OCI-LY7 (cell line): Measurements from ENCODE around the gene SAMD8. TPM values are rescaled to one million over a fixed set of nuclear protein-coding genes. Genes with fewer than 3 reads are reported as not detected.
"Not testable (repeated sequence)": the region's sequence is repeated elsewhere in the genome, so short reads cannot be mapped to it uniquely, and the experiment has no call there.

Source experiments
- BruUV-seq: library from RNA; stranded (reverse); fragments of 400-500 nt; replicated peaks from 2 replicates; lab custom pipeline; 2021; lab: Mats Ljungman, UMichigan
- CTCF ChIA-PET: fragments of 300-600 bp; sonication (Branson Sonifier 250); formaldehyde crosslinking; loops from one replicate; lab custom pipeline; 2022; ENCODE audit warnings: antibody characterized with exemption; ENCODE audit not compliant: unreplicated experiment; lab: Charles Lee
- POLR2A ChIA-PET: fragments of 300-600 bp; sonication (Branson Sonifier 250); formaldehyde crosslinking; loops from one replicate; lab custom pipeline; 2022; ENCODE audit warnings: antibody characterized with exemption; lab: Charles Lee
- DNase-seq: peaks from one replicate; pipeline ENCODE4 v3.0.0-alpha.2; 2015; ENCODE audit warnings: low spot score
- H2AFZ ChIP-seq: fragments of 200-600 bp; sonication (generic), shearing (Covaris generic); 2 replicates; pipeline ENCODE4 v1.6.1; 2014; ENCODE audit warnings: mild to moderate bottlenecking, antibody characterized with exemption, low read length, moderate library complexity
- H3K27ac ChIP-seq: fragments of 200-600 bp; sonication (generic); 2 replicates; pipeline ENCODE4 v1.5.1; 2014; ENCODE audit warnings: mixed run types, low read depth, mild to moderate bottlenecking, moderate library complexity, low read length, inconsistent platforms; ENCODE audit not compliant: poor library complexity, severe bottlenecking
- H3K36me3 ChIP-seq: fragments of 200-600 bp; sonication (generic); 2 replicates; pipeline ENCODE4 v1.6.1; 2014; ENCODE audit warnings: mild to moderate bottlenecking, antibody characterized with exemption, low read length, moderate library complexity, mixed read lengths; ENCODE audit not compliant: insufficient read depth
- H3K4me1 ChIP-seq: fragments of 200-600 bp; sonication (generic); 2 replicates; pipeline ENCODE4 v1.5.1; 2014; ENCODE audit warnings: mild to moderate bottlenecking, low read length; ENCODE audit not compliant: insufficient read depth, poor library complexity, severe bottlenecking
- H3K4me2 ChIP-seq: fragments of 200-600 bp; sonication (generic); 2 replicates; pipeline ENCODE4 v1.6.1; 2014; ENCODE audit warnings: mild to moderate bottlenecking, low read length
- H3K4me3 ChIP-seq: fragments of 200-600 bp; sonication (generic); 2 replicates; pipeline ENCODE4 v1.5.1; 2014; ENCODE audit warnings: mild to moderate bottlenecking, low read depth, low read length; ENCODE audit not compliant: poor library complexity, severe bottlenecking
- H3K79me2 ChIP-seq: fragments of 200-600 bp; sonication (generic); 2 replicates; pipeline ENCODE4 v1.6.1; 2016; ENCODE audit warnings: low read depth, mild to moderate bottlenecking, low read length, moderate library complexity, mixed read lengths; ENCODE audit not compliant: insufficient read depth
- H3K9me2 ChIP-seq: fragments of 200-600 bp; sonication (generic); 2 replicates; pipeline ENCODE4 v1.6.1; 2016; ENCODE audit warnings: mild to moderate bottlenecking, low read length, mixed read lengths; ENCODE audit not compliant: insufficient read depth
- H3K9me3 ChIP-seq: fragments of 200-600 bp; sonication (generic); 2 replicates; pipeline ENCODE4 v1.6.1; 2014; ENCODE audit warnings: mild to moderate bottlenecking, mixed run types, low read length, mixed read lengths
- H4K20me1 ChIP-seq: fragments of 200-600 bp; sonication (generic); 2 replicates; pipeline ENCODE4 v1.6.1; 2014; ENCODE audit warnings: mild to moderate bottlenecking, antibody characterized with exemption, low read length, moderate library complexity, mixed read lengths; ENCODE audit not compliant: insufficient read depth
- EZH2phosphoT487 ChIP-seq: fragments of 200-600 bp; sonication (generic); IDR thresholded peaks from 2 replicates; pipeline ENCODE4 v1.6.1; 2018; ENCODE audit warnings: low read depth, borderline replicate concordance, mild to moderate bottlenecking, mixed run types, antibody characterized with exemption, low read length, moderate library complexity, mixed read lengths
- intact Hi-C: fragments of 100-400 bp; cut with micrococcal nuclease; formaldehyde crosslinking; loops from one replicate; pipeline ENCODE4 v1.10.0; 2022; ENCODE audit not compliant: unreplicated experiment
- total RNA-seq, 2 experiments: library from RNA; depleted of rRNA in 1 of 2; stranded (reverse); fragments of >200 nt in 1 of 2; shearing (Covaris generic) in 1 of 2; gene quantifications; 2 replicates each; pipeline ENCODE4 v1.2.3, GENCODE V29; 2014 to 2022
- TF ChIP-seq, protein P1 (sequence below): fragments of 200-600 bp; sonication (generic); conservative IDR thresholded peaks from 2 replicates; pipeline ENCODE4 v1.5.1; 2014; ENCODE audit warnings: mild to moderate bottlenecking, antibody characterized with exemption, low read length, moderate library complexity, mixed read lengths

Gene SAMD8
- total RNA-seq, 2 experiments from 2014 or later, result 8.8 to 16.7 TPM

DNA sequence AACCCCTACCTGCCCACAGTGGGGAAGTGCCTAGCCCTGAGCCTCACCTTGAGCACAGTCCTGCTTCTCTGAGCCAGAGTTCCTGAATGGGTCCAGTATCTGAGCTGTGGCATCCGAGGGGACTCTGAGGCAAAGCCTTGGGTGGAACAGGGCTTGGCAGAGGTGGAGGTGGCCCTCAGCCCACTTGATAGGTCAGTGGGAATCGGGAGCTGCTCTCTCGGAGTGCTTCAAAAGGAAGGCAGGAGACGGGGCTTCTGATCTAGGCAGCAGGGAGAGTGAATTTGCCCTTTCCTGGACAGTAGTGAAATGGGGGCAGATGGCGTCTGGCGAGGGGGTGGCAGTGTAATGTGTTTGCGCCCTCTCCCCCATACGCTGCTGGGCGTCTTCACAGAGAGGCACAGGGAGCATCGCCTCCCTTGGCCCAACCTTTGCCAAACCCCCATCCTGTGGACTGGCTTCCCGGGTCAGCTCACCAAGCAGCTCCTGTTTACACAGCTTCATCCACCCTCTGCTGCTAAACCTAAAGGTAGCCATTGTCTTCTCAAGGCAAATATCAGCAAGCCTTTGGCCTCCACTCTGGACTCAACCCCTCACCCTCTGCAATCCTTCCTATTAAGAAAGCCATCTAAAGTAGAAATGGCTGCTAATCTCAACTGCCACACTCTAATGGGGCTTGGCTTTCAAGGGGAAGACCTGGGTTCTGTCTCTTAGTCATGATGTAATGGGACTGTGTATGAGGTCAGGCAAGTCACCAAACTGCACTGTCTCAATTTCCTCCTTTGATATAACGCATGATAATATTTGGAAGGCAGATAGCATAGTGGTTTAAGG, 78.0 kb downstream of the SAMD8 start:
- peaks cover 4% of the 10 kb centered on the region for H3K4me1 ChIP-seq
- no peaks in the 10 kb centered on the region for H3K9me3 ChIP-seq
- no TSS peak for BruUV-seq
- no peaks in the 10 kb centered on the region for H4K20me1 ChIP-seq
- no peak overlapping the region for H3K4me2 ChIP-seq
- ChIA-PET CTCF (no interaction called here), POLR2A (no interaction called here)
- H3K4me3 ChIP-seq, result no peak overlapping the region
- DNase-seq, result no peak
- no peaks in the 10 kb centered on the region for H3K79me2 ChIP-seq
- H2AFZ ChIP-seq, result no peak overlapping the region
- TF ChIP-seq, protein P1, sequence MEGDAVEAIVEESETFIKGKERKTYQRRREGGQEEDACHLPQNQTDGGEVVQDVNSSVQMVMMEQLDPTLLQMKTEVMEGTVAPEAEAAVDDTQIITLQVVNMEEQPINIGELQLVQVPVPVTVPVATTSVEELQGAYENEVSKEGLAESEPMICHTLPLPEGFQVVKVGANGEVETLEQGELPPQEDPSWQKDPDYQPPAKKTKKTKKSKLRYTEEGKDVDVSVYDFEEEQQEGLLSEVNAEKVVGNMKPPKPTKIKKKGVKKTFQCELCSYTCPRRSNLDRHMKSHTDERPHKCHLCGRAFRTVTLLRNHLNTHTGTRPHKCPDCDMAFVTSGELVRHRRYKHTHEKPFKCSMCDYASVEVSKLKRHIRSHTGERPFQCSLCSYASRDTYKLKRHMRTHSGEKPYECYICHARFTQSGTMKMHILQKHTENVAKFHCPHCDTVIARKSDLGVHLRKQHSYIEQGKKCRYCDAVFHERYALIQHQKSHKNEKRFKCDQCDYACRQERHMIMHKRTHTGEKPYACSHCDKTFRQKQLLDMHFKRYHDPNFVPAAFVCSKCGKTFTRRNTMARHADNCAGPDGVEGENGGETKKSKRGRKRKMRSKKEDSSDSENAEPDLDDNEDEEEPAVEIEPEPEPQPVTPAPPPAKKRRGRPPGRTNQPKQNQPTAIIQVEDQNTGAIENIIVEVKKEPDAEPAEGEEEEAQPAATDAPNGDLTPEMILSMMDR, result no peak
- no peak for TF ChIP-seq EZH2phosphoT487
- H3K27ac ChIP-seq, result no peak overlapping the region
- intact Hi-C loops, result no loop called here
- H3K36me3 ChIP-seq, result no peaks in the 10 kb centered on the region
- no peaks in the 10 kb centered on the region for H3K9me2 ChIP-seq

DNA sequence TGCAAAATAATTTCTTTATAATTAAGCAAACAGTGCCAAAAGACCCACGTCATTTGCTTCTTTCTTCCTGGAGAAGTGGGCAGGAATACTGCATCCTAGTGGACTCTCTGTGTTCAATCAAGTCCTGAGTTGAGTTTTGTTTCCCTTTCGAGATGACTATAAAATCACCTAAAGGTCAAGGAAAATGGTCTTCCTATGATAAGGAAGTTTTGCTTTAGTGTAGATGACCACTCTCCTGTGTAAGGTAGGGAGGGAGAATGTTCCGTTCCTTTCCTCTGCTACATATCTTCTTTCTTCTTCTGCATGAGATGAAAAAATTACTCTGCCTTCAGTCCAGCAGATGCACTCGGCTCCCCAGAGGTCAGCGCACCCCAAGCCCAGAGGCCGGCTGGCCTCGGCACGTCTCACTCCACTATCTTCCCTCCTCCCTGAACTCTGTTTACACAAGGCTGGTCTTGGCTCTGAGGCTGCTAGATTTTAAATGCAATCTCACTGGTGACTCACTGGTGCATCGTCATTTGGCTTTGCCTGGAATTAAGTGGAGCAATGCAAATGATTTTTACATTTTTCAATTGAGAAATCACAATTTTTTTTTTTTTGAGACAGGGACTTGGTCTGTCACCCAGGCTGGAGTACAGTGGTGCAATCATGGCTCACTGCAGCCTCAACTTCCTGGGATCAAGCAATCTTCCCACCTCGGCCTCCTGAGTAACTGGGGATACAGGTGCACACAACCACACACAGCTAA, 80.5 kb downstream of the SAMD8 start:
- Histone ChIP-seq H3K9me2 (no peaks in the 10 kb centered on the region), H3K4me2 (no peak overlapping the region), H4K20me1 (no peaks in the 10 kb centered on the region), H3K79me2 (no peaks in the 10 kb centered on the region), H3K4me3 (no peak overlapping the region), H2AFZ (no peak overlapping the region), H3K4me1 (peaks cover 4% of the 10 kb centered on the region), H3K27ac (no peak overlapping the region), H3K36me3 (no peaks in the 10 kb centered on the region), H3K9me3 (no peaks in the 10 kb centered on the region)
- TF ChIP-seq, protein P1, result no peak
- no peak for TF ChIP-seq EZH2phosphoT487
- ChIA-PET CTCF (no interaction called here), POLR2A (no interaction called here)
- intact Hi-C loops, result no loop called here
- no peak for DNase-seq
- no TSS peak for BruUV-seq

DNA sequence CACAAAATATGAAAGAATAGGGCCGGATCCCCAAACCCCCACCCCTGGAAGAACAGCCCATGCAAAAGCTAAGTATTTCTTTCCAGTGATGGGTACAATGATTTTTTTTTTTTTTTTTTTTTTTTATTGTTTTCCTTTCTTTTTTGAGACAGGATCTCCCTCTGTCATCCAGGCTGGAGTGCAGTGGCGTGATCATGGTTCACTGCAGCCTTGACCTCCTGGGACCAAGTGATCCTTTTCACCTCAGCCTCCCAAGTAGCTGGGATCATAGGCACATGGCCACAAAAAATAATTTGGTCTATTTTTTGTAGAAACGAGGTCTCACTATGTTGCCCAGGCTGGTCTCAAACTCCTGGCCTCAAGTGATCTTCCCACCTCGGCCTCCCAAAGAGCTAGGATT, 83.2 kb downstream of the SAMD8 start:
- intact Hi-C loops, H3K4me2 ChIP-seq, H3K36me3 ChIP-seq, H3K9me3 ChIP-seq, H3K4me3 ChIP-seq, CTCF ChIA-PET, H3K27ac ChIP-seq, H2AFZ ChIP-seq, H3K9me2 ChIP-seq, H3K4me1 ChIP-seq, BruUV-seq, H3K79me2 ChIP-seq, DNase-seq, POLR2A ChIA-PET, H4K20me1 ChIP-seq: not testable (repeated sequence)
